HG03342 (cell line): ENCODE measurements around the gene DISC1.
"Not testable (repeated sequence)": the region's sequence is repeated elsewhere in the genome, so short reads cannot be mapped to it uniquely, and the experiment has no call there.

Experiments used
- ATAC-seq: cut with Tn5 transposase; IDR thresholded peaks from one replicate; pipeline ENCODE4 v1.9.1; 2021; ENCODE audit warnings: mild to moderate bottlenecking, moderate library complexity; ENCODE audit not compliant: unreplicated experiment

Gene DISC1

GRCh38 chr1:231761747-231762541 is 135.4 kb downstream of the DISC1 start:
- ATAC-seq: no peak

DNA sequence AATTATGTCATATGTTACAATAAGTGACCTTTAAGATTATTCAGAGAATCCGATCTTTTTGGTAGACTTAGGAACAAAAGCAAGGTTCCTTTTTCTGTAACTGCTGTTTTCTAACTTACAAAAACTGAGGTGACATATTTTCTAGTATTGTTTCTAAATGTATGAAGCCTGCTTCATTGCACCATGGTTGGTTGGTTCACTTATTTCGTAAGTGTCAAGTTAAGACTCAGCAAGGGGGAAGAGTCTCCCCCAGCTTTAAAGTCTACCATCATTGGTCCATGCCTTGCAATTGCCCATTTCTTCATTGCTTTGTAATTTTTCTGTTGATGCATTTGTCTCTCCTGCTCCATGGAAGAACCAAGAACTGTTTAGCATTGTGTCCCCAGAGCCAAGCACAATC is 136.9 kb downstream of the DISC1 start:
- no peak for ATAC-seq

DNA sequence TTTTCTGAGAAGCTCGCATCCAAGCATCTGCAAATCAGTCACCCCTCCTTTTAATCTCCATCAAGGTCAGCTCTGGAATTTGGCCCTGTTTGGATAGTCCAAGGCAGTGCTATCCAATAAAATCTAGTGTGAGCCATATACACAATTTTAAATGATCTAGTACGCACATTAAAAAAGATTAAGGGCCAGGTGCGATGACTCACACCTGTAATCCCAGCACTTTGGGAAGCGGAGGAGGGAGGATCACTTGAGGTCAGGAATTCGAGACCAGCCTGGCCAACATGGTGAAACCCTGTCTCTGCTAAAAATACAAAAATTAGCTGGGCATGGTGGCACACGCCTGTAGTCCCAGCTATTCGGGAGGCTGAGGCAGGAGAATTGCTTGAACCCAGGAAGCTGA is 139.2 kb downstream of the DISC1 start:
- ATAC-seq: not testable (repeated sequence)

DNA sequence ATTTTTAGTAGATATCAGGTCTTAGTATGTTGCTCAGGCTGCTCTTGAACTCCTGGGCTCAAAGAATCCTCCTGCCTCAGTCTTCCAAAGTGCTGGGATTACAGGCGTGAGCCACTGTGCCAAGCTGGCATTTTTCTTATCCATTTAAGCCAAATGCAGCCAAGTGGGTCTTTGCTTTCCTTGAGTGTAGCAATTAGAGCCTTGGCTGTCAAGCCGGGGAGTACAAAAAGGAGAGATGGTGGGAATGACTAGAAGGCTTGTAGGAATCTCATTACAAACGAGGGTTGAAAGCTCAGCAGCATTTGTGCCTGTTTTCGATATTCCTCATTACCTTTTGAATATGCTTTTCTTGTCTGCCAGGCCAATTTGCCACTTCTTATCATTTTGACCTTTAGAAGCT is 140.9 kb downstream of the DISC1 start:
- ATAC-seq: no peak

- ATAC-seq: no peak
Observed at GRCh38 chr1:231768416-231768815, 141.8 kb downstream of the DISC1 start.

DNA sequence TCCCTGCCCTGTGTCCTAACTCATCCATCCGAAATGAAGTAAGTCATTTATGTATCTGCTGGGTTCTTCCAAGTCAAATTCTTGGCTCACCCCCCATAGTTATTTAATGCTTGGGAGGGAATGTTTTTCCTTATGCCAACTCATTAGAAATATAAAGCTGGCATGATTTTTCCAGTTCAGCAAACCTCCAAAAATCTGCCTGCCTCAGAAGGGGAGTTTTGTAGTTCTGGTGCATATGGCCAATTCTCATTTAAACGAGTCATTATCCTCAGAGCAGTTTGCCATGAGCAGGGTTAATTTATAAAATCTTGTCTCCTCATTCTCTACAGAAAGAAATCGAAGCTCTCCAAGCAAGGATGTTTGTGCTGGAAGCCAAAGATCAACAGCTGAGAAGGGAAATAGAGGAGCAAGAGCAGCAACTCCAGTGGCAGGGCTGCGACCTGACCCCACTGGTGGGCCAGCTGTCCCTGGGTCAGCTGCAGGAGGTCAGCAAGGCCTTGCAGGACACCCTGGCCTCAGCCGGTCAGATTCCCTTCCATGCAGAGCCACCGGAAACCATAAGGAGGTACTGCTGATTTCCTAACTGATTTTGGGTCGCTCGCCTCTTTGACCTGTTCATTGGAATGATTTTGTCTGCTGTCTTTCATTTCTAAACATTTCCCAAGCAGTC is 144.1 kb downstream of the DISC1 start:
- no peak for ATAC-seq

DNA sequence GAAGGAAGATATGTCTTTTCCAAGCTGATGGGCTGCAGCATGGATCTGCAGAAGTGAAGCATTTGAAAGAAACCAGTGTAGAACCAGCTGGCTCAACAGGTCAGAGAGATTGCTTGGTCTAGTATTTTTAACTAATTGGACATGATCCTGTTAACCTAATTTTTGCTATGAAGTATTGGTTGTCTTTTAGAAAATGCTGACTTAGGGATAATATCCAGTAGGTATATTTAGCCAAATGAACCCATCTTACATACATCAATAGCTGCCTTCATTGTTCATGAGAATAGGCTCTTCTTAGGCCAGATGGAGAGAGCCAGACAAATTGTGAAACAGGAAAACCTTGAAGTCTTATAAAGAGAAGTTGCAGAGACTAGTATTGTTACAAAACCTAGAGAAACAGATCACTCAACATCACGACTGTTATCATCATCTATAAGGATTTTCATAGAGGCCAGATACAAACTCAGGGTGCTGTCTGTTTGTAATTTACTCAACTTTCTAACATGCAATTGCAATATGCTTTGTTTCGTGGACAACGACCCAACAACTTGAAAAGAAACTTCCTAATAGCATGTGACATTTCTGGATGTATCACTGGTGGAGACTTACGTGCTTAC is 148.2 kb downstream of the DISC1 start:
- ATAC-seq: no peak

DNA sequence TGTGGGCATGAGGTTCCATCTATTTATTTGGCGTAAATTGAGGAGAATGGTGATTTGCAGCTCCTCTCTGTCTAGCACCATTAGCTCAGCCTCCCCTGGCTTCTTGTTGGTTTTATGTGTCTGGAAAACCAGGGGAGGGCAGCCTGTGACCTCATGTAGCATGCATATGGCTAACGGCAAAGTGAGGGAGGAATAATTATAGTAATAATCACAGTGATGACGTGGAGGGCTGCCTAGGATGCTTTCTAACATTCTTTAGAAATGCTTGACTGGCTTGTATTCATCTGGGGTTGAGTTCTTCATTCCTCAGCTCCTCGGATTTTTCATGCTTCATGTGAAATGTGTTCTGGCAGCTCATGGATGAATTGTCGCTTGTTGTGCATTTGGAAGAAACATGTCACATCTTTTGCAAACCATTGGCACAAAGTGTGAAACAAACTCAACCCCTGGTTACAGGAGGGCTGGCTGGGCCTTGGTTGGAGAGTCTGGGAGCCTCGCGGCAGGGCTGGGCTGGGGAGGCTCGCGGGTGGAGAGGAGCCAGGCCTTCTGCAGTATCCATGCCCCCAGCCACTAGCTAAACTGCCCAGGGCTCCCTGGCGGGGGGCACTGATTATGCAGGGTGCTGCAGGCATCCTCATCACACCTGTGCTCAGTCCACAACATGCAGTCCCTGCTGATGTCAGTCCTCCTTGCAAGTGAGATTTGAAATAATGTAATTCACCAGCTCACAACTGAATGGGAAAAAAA is 149.6 kb downstream of the DISC1 start:
- ATAC-seq: no peak

DNA sequence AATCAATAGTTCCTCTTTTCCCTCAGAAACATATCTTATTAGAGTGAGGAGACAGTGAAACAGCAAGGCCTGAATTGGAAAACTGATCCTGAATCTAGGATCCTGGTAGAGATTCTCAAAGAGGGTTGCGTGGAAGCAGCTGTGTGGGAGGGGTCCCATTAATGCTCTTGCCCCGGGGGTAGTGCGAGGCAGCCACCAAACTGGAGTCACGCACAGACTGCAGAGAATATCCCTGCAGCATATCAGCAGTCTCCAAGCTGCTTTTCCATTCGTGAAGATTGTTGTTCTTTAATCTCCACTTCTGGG is 150.1 kb downstream of the DISC1 start:
- ATAC-seq: no peak

DNA sequence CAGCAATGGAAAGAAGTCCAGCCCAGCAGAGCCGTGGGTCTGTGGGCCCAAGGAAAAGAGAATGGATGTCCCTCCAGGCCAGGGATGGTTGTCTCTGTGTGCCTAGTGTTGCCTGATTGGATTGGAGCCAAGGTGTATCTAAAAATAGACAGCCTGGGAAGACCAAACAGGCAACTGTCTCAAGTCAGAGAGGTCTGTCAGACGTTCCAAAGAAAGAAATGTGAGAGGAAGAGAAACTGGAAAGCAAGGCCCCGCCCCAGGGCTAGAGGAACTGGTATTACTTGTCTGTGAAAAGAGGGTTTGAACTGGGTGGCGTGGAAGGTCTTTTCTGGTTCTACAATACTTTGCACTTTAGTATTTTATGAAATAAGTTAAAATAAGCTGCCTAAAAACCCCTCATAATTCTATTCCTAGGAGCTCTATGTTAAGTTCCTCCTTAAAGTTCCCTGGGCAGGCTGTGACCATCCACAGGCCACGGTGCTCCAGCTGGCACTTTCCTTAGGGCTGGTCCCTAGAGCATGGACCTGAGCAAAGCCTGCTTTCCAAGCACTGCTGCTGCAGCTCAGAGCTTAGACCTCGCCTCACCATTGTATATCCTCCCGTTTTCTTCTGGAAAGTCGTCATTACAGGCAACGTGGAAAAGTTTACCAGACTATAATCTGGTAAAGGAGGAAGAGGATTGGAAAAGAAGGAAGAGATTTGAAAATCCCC is 151.6 kb downstream of the DISC1 start:
- ATAC-seq: no peak

GRCh38 chr1:231779081-231779480 is 152.5 kb downstream of the DISC1 start:
- ATAC-seq: no peak

- ATAC-seq: no peak
Observed at GRCh38 chr1:231781892-231782291, 155.3 kb downstream of the DISC1 start.

DNA sequence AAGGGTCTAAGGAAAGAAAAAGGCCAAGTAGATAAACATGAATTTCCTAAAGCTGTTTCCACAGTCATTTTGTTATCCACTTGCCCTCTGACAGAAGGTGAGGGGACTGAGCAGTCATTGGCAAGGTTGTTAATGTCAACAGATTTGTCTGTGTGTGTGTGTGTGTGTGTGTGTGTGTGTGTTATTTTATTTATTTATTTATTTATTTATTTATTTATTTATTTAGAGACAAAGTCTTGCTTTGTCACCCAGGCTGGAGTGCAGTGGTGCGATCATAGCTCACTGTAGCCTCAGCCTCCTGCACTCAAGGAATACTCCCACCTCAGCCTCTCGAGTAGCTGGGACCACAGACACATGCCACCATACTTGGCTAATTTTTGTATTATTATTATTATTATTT is 158.5 kb downstream of the DISC1 start:
- not testable (repeated sequence) for ATAC-seq

GRCh38 chr1:231786126-231786525 is 159.5 kb downstream of the DISC1 start:
- no peak for ATAC-seq

DNA sequence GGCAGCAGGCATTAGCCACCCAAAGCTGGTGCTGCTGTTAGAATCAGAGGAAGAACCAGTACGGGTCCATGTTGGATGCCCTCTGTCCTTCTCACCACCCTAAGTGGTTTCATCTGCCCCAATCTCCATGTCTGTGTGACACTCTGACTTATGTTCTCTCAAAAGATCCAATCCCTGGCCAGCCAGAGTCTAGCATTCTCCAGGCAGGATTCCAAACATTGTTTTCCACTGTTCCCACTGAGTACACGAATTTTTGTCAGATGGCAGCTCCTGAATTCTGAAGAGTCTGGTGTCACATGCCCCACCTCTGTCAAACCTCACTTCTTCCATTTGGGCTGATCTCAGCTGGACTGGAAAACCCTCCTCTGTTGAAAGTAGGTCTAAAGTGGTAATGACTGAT is 166.0 kb downstream of the DISC1 start:
- no peak for ATAC-seq

GRCh38 chr1:231793893-231794292 is 167.3 kb downstream of the DISC1 start:
- ATAC-seq: no peak

DNA sequence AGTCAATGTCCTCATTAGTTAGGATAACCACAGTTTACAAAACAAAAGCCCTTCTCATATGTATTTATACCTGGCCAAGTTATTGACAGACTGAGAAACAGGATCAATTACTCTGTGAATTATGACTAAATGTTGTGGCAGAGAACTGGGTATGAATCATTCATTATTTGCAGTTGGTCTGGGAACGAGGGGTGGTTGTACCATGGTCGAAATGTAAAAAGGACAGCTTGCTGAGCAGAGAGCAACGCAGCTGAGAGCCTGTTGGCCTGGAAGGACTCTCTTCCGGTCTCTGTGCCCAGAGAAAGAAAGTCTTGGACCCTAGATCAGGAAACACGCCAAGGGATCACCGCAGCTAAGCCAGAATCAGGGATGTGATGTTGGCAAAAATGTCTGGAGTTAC is 169.6 kb downstream of the DISC1 start:
- ATAC-seq: no peak

- no peak for ATAC-seq
Observed at GRCh38 chr1:231799363-231799986, 172.9 kb downstream of the DISC1 start.

DNA sequence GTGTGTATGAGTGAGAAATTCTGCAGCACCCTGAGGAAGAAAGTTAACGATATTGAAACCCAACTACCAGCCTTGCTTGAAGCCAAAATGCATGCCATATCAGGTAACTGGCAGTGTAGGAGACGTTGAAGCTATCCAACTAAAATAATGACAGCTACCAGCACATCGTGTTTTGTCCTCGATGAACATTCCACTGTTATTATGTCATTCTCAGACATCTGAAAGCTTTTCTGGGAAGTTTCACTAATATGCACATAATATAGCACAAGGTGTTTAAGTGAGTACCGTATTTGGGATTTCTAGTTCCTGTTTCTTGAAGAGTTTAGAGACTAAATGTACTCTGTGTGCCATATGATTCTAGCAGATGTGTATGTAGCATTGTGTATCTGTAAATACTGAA is 173.5 kb downstream of the DISC1 start:
- ATAC-seq: no peak

DNA sequence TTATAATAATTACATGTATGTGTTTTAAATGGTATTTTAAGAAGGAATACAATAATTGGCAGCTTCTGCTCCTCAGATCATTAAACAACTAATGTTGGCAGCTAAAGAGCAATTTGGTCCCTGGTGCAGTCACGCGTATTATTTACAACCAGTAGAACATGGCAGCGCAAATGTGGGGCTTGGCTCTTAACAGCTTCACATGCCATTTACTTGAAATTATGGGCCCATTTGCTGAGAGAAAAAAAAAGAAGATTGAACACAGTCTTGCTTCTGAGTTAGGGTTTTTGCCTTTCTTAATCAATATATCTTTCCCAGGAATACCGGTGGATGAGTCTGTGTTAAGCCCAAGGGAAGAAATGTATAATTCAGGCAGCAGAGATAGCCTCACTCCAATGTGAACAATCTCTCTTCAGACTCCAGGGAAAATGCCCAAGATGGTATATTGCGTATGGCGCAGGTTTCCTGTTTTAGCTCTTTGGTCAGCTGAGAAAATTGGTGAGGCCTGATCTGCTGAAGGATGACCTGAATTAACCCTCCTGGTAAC is 174.5 kb downstream of the DISC1 start:
- ATAC-seq: no peak
